SK-N-SH (cell line): ENCODE results near the gene ZBTB4. TPM values are rescaled to one million over a fixed set of nuclear protein-coding genes. Genes with fewer than 3 reads are reported as not detected.

Experiments
- CTCF ChIA-PET: fragments of 300-600, 350-600 bp; formaldehyde crosslinking; extraction: SDS; loops from one replicate; lab custom pipeline; 2021; lab: Yijun Ruan, JAX
- POLR2A ChIA-PET: fragments of 350-600 bp; sonication (Branson Sonifier 250); formaldehyde crosslinking; extraction: SDS; loops from one replicate; lab custom pipeline; 2020; ENCODE audit warnings: antibody characterized with exemption, inconsistent platforms; lab: Yijun Ruan, JAX
- DNase-seq: peaks from one replicate; pipeline ENCODE4 v3.0.0; 2012
- H2AFZ ChIP-seq: fragments of 200-600 bp; sonication (generic); 2 replicates; pipeline ENCODE4 v1.8.1; 2016; ENCODE audit warnings: antibody characterized with exemption, mild to moderate bottlenecking, low read depth
- H3F3A ChIP-seq: fragments of 200-600 bp; sonication (generic); replicated peaks from 2 replicates; pipeline ENCODE3; 2016; ENCODE audit warnings: antibody characterized with exemption, mild to moderate bottlenecking; ENCODE audit not compliant: insufficient read depth
- H3K27ac ChIP-seq, 2 experiments: fragments of 200-500 bp in 1 of 2; fragments of 200-600 bp in 1 of 2; sonication (Bioruptor generic) in 1 of 2; sonication (generic), shearing (Covaris generic) in 1 of 2; 2 replicates each; pipeline versions ENCODE4 v1.5.1 to v1.6.1; 2014 to 2016; ENCODE audit warnings: low read depth in 2 of 2, inconsistent platforms in 1 of 2, low read length in 1 of 2, mild to moderate bottlenecking in 1 of 2, mixed read lengths in 1 of 2
- H3K27me3 ChIP-seq: fragments of 200-600 bp; sonication (generic), shearing (Covaris generic); 2 replicates; pipeline ENCODE4 v1.6.1; 2016; ENCODE audit warnings: mixed run types; ENCODE audit not compliant: insufficient read depth
- H3K36me3 ChIP-seq, 2 experiments: fragments of 200-500 bp in 1 of 2; fragments of 200-600 bp in 1 of 2; sonication (Bioruptor generic) in 1 of 2; sonication (generic) in 1 of 2; replicated peaks in 1 of 2; 2 replicates each; pipeline versions ENCODE3 to v1.5.1; 2014 to 2016; ENCODE audit warnings: low read length in 1 of 2, mild to moderate bottlenecking in 1 of 2; ENCODE audit not compliant: insufficient read depth in 2 of 2, control insufficient read depth in 1 of 2
- H3K4me1 ChIP-seq, 2 experiments: fragments of 200-500 bp in 1 of 2; fragments of 200-600 bp in 1 of 2; sonication (Bioruptor generic) in 1 of 2; sonication (generic), shearing (Covaris generic) in 1 of 2; 2 replicates each; pipeline versions ENCODE4 v1.5.1 to v1.6.1; 2014 to 2016; ENCODE audit warnings: low read depth in 1 of 2, low read length in 1 of 2, mixed run types in 1 of 2; ENCODE audit not compliant: insufficient read depth in 2 of 2, control insufficient read depth in 1 of 2
- H3K4me2 ChIP-seq: fragments of 200-600 bp; sonication (generic), shearing (Covaris generic); 2 replicates; pipeline ENCODE4 v1.6.1; 2017; ENCODE audit warnings: mixed run types
- H3K4me3 ChIP-seq, 2 experiments: fragments of 200-500 bp in 1 of 2; fragments of 200-600 bp in 1 of 2; sonication (Bioruptor generic) in 1 of 2; sonication (generic), shearing (Covaris generic) in 1 of 2; 2 replicates each; pipeline versions ENCODE4 v1.5.1 to v1.8.1; 2014 to 2016; ENCODE audit warnings: low read depth in 2 of 2, inconsistent platforms in 1 of 2, low read length in 1 of 2, mild to moderate bottlenecking in 1 of 2, mixed read lengths in 1 of 2, moderate library complexity in 1 of 2
- H3K79me2 ChIP-seq: fragments of 200-600 bp; sonication (generic); 2 replicates; pipeline ENCODE4 v1.8.1; 2017; ENCODE audit warnings: mild to moderate bottlenecking; ENCODE audit not compliant: insufficient read depth
- H3K9ac ChIP-seq: fragments of 200-600 bp; sonication (generic); 2 replicates; pipeline ENCODE4 v1.6.1; 2017; ENCODE audit warnings: mixed run types
- H3K9me2 ChIP-seq: fragments of 200-600 bp; sonication (generic); 2 replicates; pipeline ENCODE4 v1.6.1; 2017; ENCODE audit warnings: mixed run types
- H3K9me3 ChIP-seq: fragments of 200-600 bp; sonication (generic); 2 replicates; pipeline ENCODE4 v1.6.1; 2017; ENCODE audit warnings: mixed run types, mild to moderate bottlenecking, moderate library complexity
- H4K20me1 ChIP-seq: fragments of 200-600 bp; sonication (generic); 2 replicates; pipeline ENCODE4 v1.6.1; 2017; ENCODE audit warnings: mild to moderate bottlenecking, mixed run types; ENCODE audit not compliant: insufficient read depth
- EP300 ChIP-seq, 2 experiments: IDR thresholded peaks; 2 replicates each; pipeline versions ENCODE4 v1.4.0 to v1.6.1; 2012; ENCODE audit warnings: borderline replicate concordance in 1 of 2, low read depth in 1 of 2, low read length in 1 of 2
- EZH2phosphoT487 ChIP-seq: fragments of 200-600 bp; sonication (generic); IDR thresholded peaks from 2 replicates; pipeline ENCODE4 v1.6.1; 2017; ENCODE audit warnings: low read depth, mixed run types, mild to moderate bottlenecking, antibody characterized with exemption, moderate library complexity, borderline replicate concordance
- FOXM1 ChIP-seq: IDR thresholded peaks from 2 replicates; pipeline ENCODE4 v1.4.0; 2012; ENCODE audit warnings: low read depth, mild to moderate bottlenecking
- RAD21 ChIP-seq: IDR thresholded peaks from 2 replicates; pipeline ENCODE4 v1.6.1; 2012; ENCODE audit warnings: mild to moderate bottlenecking, low read length
- REST ChIP-seq: IDR thresholded peaks from 2 replicates; pipeline ENCODE4 v1.6.1; 2012; ENCODE audit warnings: mild to moderate bottlenecking, low read depth, low read length, moderate library complexity
- RFX5 ChIP-seq: IDR thresholded peaks from 2 replicates; pipeline ENCODE4 v1.6.1; 2012; ENCODE audit warnings: mild to moderate bottlenecking, improper control_type of control experiment, low read length
- SIN3A ChIP-seq: IDR thresholded peaks from 2 replicates; pipeline ENCODE4 v1.6.1; 2012; ENCODE audit warnings: low read depth, mild to moderate bottlenecking, low read length, moderate library complexity, borderline replicate concordance
- SMC3 ChIP-seq: IDR thresholded peaks from 2 replicates; pipeline ENCODE4 v1.6.1; 2012; ENCODE audit warnings: low read depth, low read length, improper control_type of control experiment
- WGBS: methylation state at CpG from one replicate; pipeline ENCODE4 v1.1.6; 2017; ENCODE audit warnings: low lambda C conversion rate; 5-methylcytosine and 5-hydroxymethylcytosine counted together
- polyA plus RNA-seq, 3 experiments: library from polyadenylated mRNA; depleted of rRNA; stranded (reverse); fragments of >200 nt; gene quantifications; 2 replicates each; pipeline ENCODE4 v1.2.3, GENCODE V29; 2012
- TF ChIP-seq, protein P1 (sequence below): fragments of 200-600 bp; sonication (generic); IDR thresholded peaks from 2 replicates; pipeline ENCODE4 v1.6.1; 2017; ENCODE audit warnings: antibody characterized with exemption, mild to moderate bottlenecking, moderate library complexity

The ZBTB4 gene
- polyA plus RNA-seq, 1 of the 3 experiments (the other 2 are of a cell fraction): 12.8 TPM

DNA sequence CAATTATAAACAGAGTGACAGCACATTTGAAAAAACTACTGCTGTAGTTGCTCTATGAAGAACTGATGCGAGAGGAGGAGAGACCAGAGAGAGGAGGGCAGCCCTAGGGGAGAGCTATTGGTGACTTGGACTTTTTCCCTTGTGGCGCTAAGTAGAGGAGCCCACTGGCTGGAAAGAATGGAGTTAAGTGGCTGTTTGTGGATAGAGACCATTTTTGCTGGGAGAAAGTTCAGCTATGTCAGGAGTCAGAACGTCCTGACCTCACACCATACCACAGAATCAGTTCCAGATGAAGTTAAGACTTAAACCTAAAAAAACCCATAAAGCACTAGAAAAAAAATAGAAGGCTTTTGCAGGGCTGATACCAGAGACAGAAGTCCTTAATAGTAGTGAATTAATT, 6.8 kb upstream of the ZBTB4 start:
- peak overlapping the region; percentile 100; the same call in 1 of the 2 replicates for H3K9ac ChIP-seq
- 59% methylated on average over 3 of the region's 3 CpGs for WGBS
- POLR2A ChIA-PET: no interaction called here

More for the DNA sequence above, 6.8 kb upstream of the ZBTB4 start:
- H3K4me2 ChIP-seq: peak overlapping the region; percentile 90
- H4K20me1 ChIP-seq: peaks cover 65% of the 10 kb centered on the region
- H3K79me2 ChIP-seq: peaks cover 82% of the 10 kb centered on the region
- peaks cover 7% of the 10 kb centered on the region for H3F3A ChIP-seq
- no peaks in the 10 kb centered on the region for H3K9me2 ChIP-seq
- no peaks in the 10 kb centered on the region for H3K9me3 ChIP-seq
- TF ChIP-seq, protein P1, sequence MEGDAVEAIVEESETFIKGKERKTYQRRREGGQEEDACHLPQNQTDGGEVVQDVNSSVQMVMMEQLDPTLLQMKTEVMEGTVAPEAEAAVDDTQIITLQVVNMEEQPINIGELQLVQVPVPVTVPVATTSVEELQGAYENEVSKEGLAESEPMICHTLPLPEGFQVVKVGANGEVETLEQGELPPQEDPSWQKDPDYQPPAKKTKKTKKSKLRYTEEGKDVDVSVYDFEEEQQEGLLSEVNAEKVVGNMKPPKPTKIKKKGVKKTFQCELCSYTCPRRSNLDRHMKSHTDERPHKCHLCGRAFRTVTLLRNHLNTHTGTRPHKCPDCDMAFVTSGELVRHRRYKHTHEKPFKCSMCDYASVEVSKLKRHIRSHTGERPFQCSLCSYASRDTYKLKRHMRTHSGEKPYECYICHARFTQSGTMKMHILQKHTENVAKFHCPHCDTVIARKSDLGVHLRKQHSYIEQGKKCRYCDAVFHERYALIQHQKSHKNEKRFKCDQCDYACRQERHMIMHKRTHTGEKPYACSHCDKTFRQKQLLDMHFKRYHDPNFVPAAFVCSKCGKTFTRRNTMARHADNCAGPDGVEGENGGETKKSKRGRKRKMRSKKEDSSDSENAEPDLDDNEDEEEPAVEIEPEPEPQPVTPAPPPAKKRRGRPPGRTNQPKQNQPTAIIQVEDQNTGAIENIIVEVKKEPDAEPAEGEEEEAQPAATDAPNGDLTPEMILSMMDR: no peak
- no peak for TF ChIP-seq EZH2phosphoT487
- no peak for TF ChIP-seq RFX5
- TF ChIP-seq SIN3A: no peak
- no peak for TF ChIP-seq RAD21
- TF ChIP-seq SMC3: no peak
- TF ChIP-seq EP300 (IDR thresholded peaks at IDR 0.05; ENCODE audit: borderline replicate concordance in 1 of 2, low read depth in 1 of 2, low read length in 1 of 2): no peak
- TF ChIP-seq FOXM1: no peak
- no peak for TF ChIP-seq REST
- H3K27ac ChIP-seq: peak overlapping the region in 1 of 2 experiments; percentile 33; a peak in 1 of 4 replicates
- H3K4me1 ChIP-seq: peaks cover 26 to 34% of the 10 kb centered on the region in 2 experiments
- H2AFZ ChIP-seq: no peak overlapping the region; the same call in 1 of the 2 replicates
- DNase-seq: no peak
- peak overlapping the region; percentile 85 to 100; a peak in 3 of 4 replicates for H3K4me3 ChIP-seq
- H3K27me3 ChIP-seq: no peaks in the 10 kb centered on the region
- H3K36me3 ChIP-seq: peaks cover 3 to 9% of the 10 kb centered on the region in 2 experiments
- CTCF ChIA-PET: interaction anchor here (1.4 to 4.4 kb wide), 4 partner anchors 29 to 130 kb away, joined by 7 to 22 read pairs (median 12); no protein-coding TSS in a partner anchor
